Smooth muscle cell (in vitro differentiated cells): ENCODE results near the gene USP47. TPM values are rescaled to one million over a fixed set of nuclear protein-coding genes. Genes with fewer than 3 reads are reported as not detected.
"Not testable (repeated sequence)": the region's sequence is repeated elsewhere in the genome, so short reads cannot be mapped to it uniquely, and the experiment has no call there.

ENCODE experiments used
- DNase-seq: peaks from one replicate; lab custom pipeline; 2025; ENCODE audit not compliant: unreplicated experiment; lab: John Stamatoyannopoulos, UW
- H2AFZ ChIP-seq: fragments of 200-600 bp; sonication (generic); 2 replicates; pipeline ENCODE4 v1.6.0; 2016; ENCODE audit warnings: antibody characterized with exemption, low read depth, mild to moderate bottlenecking
- H3F3A ChIP-seq: fragments of 200-600 bp; sonication (generic); 2 replicates; pipeline ENCODE4 v1.6.0; 2017; ENCODE audit warnings: antibody characterized with exemption, low read depth
- H3K27ac ChIP-seq: fragments of 200-600 bp; sonication (generic); 2 replicates; pipeline ENCODE4 v1.5.1; 2016; ENCODE audit warnings: low read depth, mild to moderate bottlenecking
- H3K27me3 ChIP-seq: fragments of 200-600 bp; sonication (generic); 2 replicates; pipeline ENCODE4 v1.6.1; 2016; ENCODE audit warnings: low read depth, mild to moderate bottlenecking
- H3K36me3 ChIP-seq: fragments of 200-600 bp; sonication (generic); 2 replicates; pipeline ENCODE4 v1.5.1; 2016; ENCODE audit warnings: low read depth
- H3K4me1 ChIP-seq: fragments of 200-600 bp; sonication (generic); 2 replicates; pipeline ENCODE4 v1.5.1; 2016; ENCODE audit warnings: low read depth
- H3K4me2 ChIP-seq: fragments of 200-600 bp; sonication (generic); 2 replicates; pipeline ENCODE4 v1.6.0; 2016; ENCODE audit warnings: mild to moderate bottlenecking
- H3K4me3 ChIP-seq: fragments of 200-600 bp; sonication (generic); 2 replicates; pipeline ENCODE4 v1.5.1; 2016; ENCODE audit warnings: mild to moderate bottlenecking
- H3K79me2 ChIP-seq: fragments of 200-600 bp; sonication (generic); 2 replicates; pipeline ENCODE4 v1.6.0; 2016; ENCODE audit warnings: low read depth, mild to moderate bottlenecking
- H3K9ac ChIP-seq: fragments of 200-600 bp; sonication (generic); 2 replicates; pipeline ENCODE4 v1.6.0; 2016; ENCODE audit warnings: low read depth
- H3K9me3 ChIP-seq: fragments of 200-600 bp; sonication (generic); replicated peaks from 2 replicates; pipeline ENCODE4 v1.5.1; 2016; ENCODE audit warnings: low read depth
- H4K20me1 ChIP-seq: fragments of 200-600 bp; sonication (generic); 2 replicates; pipeline ENCODE4 v1.6.0; 2016; ENCODE audit warnings: low read depth
- CTCF ChIP-seq: fragments of 200-600 bp; sonication (generic); IDR thresholded peaks from 2 replicates; pipeline ENCODE4 v1.5.1; 2017; ENCODE audit warnings: borderline replicate concordance, mild to moderate bottlenecking, antibody characterized with exemption; ENCODE audit not compliant: insufficient read depth, poor library complexity, severe bottlenecking
- WGBS: methylation state at CpG from one replicate; pipeline ENCODE4 v1.1.7; 2016; ENCODE audit warnings: low lambda C conversion rate; 5-methylcytosine and 5-hydroxymethylcytosine counted together
- polyA plus RNA-seq: library from polyadenylated mRNA; unstranded; fragments of >200 nt; fragmentation: Nextera tagmentation; extraction: Ambion mirVana; gene quantifications from 2 replicates; pipeline ENCODE4 v1.2.1, GENCODE V29; 2016
- total RNA-seq: library from RNA; depleted of rRNA; stranded (reverse); fragments of >200 nt; gene quantifications from 2 replicates; pipeline ENCODE4 v1.2.3, GENCODE V29; 2014

USP47 gene
- total and polyA plus RNA-seq, 2 experiments from 2014 or later, result 38.0 to 75.3 TPM

- H3K4me2 ChIP-seq, result no peak overlapping the region
- H4K20me1 ChIP-seq, result no peaks in the 10 kb centered on the region
- H3K9ac ChIP-seq, result no peak overlapping the region
- no peak for DNase-seq
- H3F3A ChIP-seq, result no peaks in the 10 kb centered on the region
- no peaks in the 10 kb centered on the region for H3K4me1 ChIP-seq
- WGBS, result 83% methylated on average over 7 of the region's 7 CpGs
- no peaks in the 10 kb centered on the region for H3K27me3 ChIP-seq
- H3K27ac ChIP-seq, result no peak overlapping the region
- H2AFZ ChIP-seq, result no peak overlapping the region
- no peaks in the 10 kb centered on the region for H3K9me3 ChIP-seq
- no peaks in the 10 kb centered on the region for H3K36me3 ChIP-seq
- H3K79me2 ChIP-seq, result no peaks in the 10 kb centered on the region
- no peak overlapping the region for H3K4me3 ChIP-seq
- no peak for TF ChIP-seq CTCF
Observed at GRCh38 chr11:11827272-11827671, 14.5 kb upstream of the USP47 start.

GRCh38 chr11:11831406-11831805, 10.4 kb upstream of the USP47 start:
- H3K36me3 ChIP-seq, H3K9me3 ChIP-seq, H3K4me3 ChIP-seq, DNase-seq, H3K4me2 ChIP-seq, H3K9ac ChIP-seq, H3K79me2 ChIP-seq, H3K27ac ChIP-seq, H3K4me1 ChIP-seq, H3K27me3 ChIP-seq, H2AFZ ChIP-seq, H4K20me1 ChIP-seq, H3F3A ChIP-seq: not testable (repeated sequence)
- WGBS, result 93% methylated on average over 7 of the region's 7 CpGs

GRCh38 chr11:11836676-11837231, 5.0 kb upstream of the USP47 start:
- DNase-seq, result no peak
- WGBS, result 95% methylated on average over 2 of the region's 2 CpGs
- no peak overlapping the region for H3K27ac ChIP-seq
- no peak for TF ChIP-seq CTCF
- H3K4me1 ChIP-seq, result peaks cover 7% of the 10 kb centered on the region
- no peaks in the 10 kb centered on the region for H3F3A ChIP-seq
- H3K36me3 ChIP-seq, result no peaks in the 10 kb centered on the region
- no peaks in the 10 kb centered on the region for H4K20me1 ChIP-seq
- no peaks in the 10 kb centered on the region for H3K79me2 ChIP-seq
- no peak overlapping the region for H3K9ac ChIP-seq
- no peak overlapping the region for H3K4me3 ChIP-seq
- H3K4me2 ChIP-seq, result no peak overlapping the region
- H3K9me3 ChIP-seq, result no peaks in the 10 kb centered on the region
- no peaks in the 10 kb centered on the region for H3K27me3 ChIP-seq
- no peak overlapping the region for H2AFZ ChIP-seq

GRCh38 chr11:11839718-11840117, 2.1 kb upstream of the USP47 start:
- Histone ChIP-seq H4K20me1 (peaks cover 20% of the 10 kb centered on the region), H3K4me2 (no peak overlapping the region), H3K4me1 (peaks cover 22% of the 10 kb centered on the region), H3K9ac (no peak overlapping the region), H3K27me3 (no peaks in the 10 kb centered on the region), H3K4me3 (no peak overlapping the region), H2AFZ (no peak overlapping the region), H3K9me3 (no peaks in the 10 kb centered on the region), H3F3A (peaks cover 7% of the 10 kb centered on the region), H3K36me3 (no peaks in the 10 kb centered on the region), H3K27ac (no peak overlapping the region), H3K79me2 (peaks cover 20% of the 10 kb centered on the region)
- no peak for DNase-seq
- no peak for TF ChIP-seq CTCF
